H1 (cell line): ENCODE measurements around the gene SMYD5. TPM values are rescaled to one million over a fixed set of nuclear protein-coding genes. Genes with fewer than 3 reads are reported as not detected.

Experiments
- ATF3 ChIP-seq: IDR thresholded peaks from 2 replicates; pipeline ENCODE4 v1.6.1; 2011; ENCODE audit warnings: low read depth, mild to moderate bottlenecking, low read length; ENCODE audit not compliant: insufficient read depth
- MAFK ChIP-seq: IDR thresholded peaks from 2 replicates; pipeline ENCODE4 v1.6.1; 2012; ENCODE audit warnings: low read depth, mild to moderate bottlenecking, improper control_type of control experiment, low read length
- NRF1 ChIP-seq: IDR thresholded peaks from 2 replicates; pipeline ENCODE4 v1.6.1; 2011; ENCODE audit warnings: mild to moderate bottlenecking, low read depth, low read length, improper control_type of control experiment
- RNF2 ChIP-seq: fragments of 200-900, 300-1000 bp; sonication (generic); IDR thresholded peaks from 2 replicates; pipeline ENCODE4 v1.7.1; 2016; ENCODE audit warnings: borderline replicate concordance, low read depth, mild to moderate bottlenecking, antibody characterized with exemption, low read length; ENCODE audit not compliant: poor library complexity, severe bottlenecking; ENCODE audit errors: missing control alignments
- TEAD4 ChIP-seq: IDR thresholded peaks from 2 replicates; pipeline ENCODE4 v1.6.1; 2012; ENCODE audit warnings: low read depth, low read length, inconsistent platforms, mixed read lengths
- polyA plus RNA-seq, 7 experiments: library from polyadenylated mRNA; depleted of rRNA in 3 of 7; stranded (reverse) in 5 of 7; unstranded in 2 of 7; fragments of >200 nt in 5 of 7; fragments of 200-250 nt in 2 of 7; gene quantifications; 1 replicate in 5 of 7; 2 replicates in 1 of 7; 4 replicates in 1 of 7; pipeline versions ENCODE4 v1.2.1 to v1.2.3, GENCODE V29; 2011 to 2013; ENCODE audit warnings: missing spikeins in 2 of 7, mixed read lengths in 2 of 7
- total RNA-seq: library from RNA; stranded (reverse); fragmentation: NEBNext Ultra II Directional; extraction: Animal tissue kit (Norgen Biotek cat#: 25700); gene quantifications from 2 replicates; pipeline ENCODE4 v1.2.1, GENCODE V29; 2021

SMYD5 gene
- total and polyA plus RNA-seq, 2 of the 8 experiments (the other 6 are each of a cell fraction or from before 2014, with no cell fraction given), result 35.2 to 56.7 TPM

- no peak for TF ChIP-seq ATF3
- no peak for TF ChIP-seq MAFK
- no peak for TF ChIP-seq RNF2
- TF ChIP-seq NRF1, result no peak
- TF ChIP-seq TEAD4, result no peak
These were observed 43.0 kb downstream of the SMYD5 start (continued) for GRCh38 chr2:73257021-73257420.
